ENCODE measurements around the gene E2F2.

E2F2 gene

DNA sequence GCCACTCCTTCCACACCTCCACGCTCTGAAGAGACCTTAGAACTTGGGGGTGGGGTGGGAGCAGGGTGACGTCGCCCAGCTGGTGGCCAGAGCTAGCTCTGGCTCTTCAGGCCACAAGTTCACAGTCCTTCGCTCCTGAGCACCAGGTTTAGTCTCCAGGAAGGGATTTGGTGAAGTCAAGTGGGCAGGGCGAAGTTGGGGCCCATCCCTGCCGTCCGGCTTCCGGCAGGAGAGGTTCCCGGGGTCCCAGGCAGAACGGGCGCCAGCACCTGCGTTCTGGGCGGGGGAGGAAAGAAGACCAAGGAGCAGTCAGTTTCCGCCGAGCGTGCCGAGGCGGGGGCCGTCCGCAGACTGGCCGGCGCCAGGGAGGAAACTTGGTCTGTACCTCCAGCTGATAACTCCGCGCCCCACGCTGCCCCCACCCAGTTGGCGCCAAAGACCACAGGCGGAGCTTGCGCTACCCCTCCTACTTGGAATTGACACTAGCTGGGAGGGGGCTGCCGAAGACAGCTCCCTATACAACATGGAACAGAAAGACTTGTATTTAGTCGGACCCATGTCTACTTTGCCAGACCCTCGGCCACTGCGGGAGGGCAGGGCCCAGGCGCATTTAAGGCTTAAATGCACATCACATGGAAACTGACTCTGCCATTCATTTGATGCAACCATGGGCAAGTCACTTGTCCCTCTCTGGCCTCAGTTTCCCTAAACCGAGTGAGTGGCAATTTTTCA, 27.3 kb upstream of the E2F2 start:
- peaks cover 36% of the 10 kb centered on the region for H3K4me1 ChIP-seq (ENCODE audit: insufficient read depth, low read length, poor library complexity, severe bottlenecking)
- H3F3A ChIP-seq (ENCODE audit: low read depth), result no peaks in the 10 kb centered on the region
- no peaks in the 10 kb centered on the region for H3K9me2 ChIP-seq (replicated peaks; ENCODE audit: low read depth, low read length)
- no peaks in the 10 kb centered on the region for H3K36me3 ChIP-seq (ENCODE audit: insufficient read depth, low read length)
- H3K4me3 ChIP-seq (ENCODE audit: low read length, poor library complexity, severe bottlenecking), result peak overlapping the region; percentile 80
- H3K9ac ChIP-seq (ENCODE audit: low read depth, low read length, poor library complexity, severe bottlenecking), result peak overlapping the region; percentile 64
- H4K20me1 ChIP-seq (ENCODE audit: insufficient read depth, low read length, poor library complexity, severe bottlenecking), result no peaks in the 10 kb centered on the region
- H3K9me3 ChIP-seq (ENCODE audit: insufficient read depth, low read depth, low read length), result no peaks in the 10 kb centered on the region
- peak overlapping the region; percentile 88; the same call in 1 of the 2 replicates for H2AFZ ChIP-seq (ENCODE audit: low read length)
- TF ChIP-seq, protein P1, sequence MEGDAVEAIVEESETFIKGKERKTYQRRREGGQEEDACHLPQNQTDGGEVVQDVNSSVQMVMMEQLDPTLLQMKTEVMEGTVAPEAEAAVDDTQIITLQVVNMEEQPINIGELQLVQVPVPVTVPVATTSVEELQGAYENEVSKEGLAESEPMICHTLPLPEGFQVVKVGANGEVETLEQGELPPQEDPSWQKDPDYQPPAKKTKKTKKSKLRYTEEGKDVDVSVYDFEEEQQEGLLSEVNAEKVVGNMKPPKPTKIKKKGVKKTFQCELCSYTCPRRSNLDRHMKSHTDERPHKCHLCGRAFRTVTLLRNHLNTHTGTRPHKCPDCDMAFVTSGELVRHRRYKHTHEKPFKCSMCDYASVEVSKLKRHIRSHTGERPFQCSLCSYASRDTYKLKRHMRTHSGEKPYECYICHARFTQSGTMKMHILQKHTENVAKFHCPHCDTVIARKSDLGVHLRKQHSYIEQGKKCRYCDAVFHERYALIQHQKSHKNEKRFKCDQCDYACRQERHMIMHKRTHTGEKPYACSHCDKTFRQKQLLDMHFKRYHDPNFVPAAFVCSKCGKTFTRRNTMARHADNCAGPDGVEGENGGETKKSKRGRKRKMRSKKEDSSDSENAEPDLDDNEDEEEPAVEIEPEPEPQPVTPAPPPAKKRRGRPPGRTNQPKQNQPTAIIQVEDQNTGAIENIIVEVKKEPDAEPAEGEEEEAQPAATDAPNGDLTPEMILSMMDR (conservative IDR thresholded peaks at IDR 0.05; ENCODE audit: low read length), result no peak
- TF ChIP-seq EZH2phosphoT487 (IDR thresholded peaks at IDR 0.05; ENCODE audit: borderline replicate concordance), result no peak
- peaks cover 11% of the 10 kb centered on the region for H3K27me3 ChIP-seq (ENCODE audit: insufficient read depth, low read length, poor library complexity, severe bottlenecking)
- H3K79me2 ChIP-seq (ENCODE audit: insufficient read depth, low read length), result no peaks in the 10 kb centered on the region
- peak overlapping the region; percentile 90 for H3K4me2 ChIP-seq (ENCODE audit: low read depth, low read length, poor library complexity, severe bottlenecking)

DNA sequence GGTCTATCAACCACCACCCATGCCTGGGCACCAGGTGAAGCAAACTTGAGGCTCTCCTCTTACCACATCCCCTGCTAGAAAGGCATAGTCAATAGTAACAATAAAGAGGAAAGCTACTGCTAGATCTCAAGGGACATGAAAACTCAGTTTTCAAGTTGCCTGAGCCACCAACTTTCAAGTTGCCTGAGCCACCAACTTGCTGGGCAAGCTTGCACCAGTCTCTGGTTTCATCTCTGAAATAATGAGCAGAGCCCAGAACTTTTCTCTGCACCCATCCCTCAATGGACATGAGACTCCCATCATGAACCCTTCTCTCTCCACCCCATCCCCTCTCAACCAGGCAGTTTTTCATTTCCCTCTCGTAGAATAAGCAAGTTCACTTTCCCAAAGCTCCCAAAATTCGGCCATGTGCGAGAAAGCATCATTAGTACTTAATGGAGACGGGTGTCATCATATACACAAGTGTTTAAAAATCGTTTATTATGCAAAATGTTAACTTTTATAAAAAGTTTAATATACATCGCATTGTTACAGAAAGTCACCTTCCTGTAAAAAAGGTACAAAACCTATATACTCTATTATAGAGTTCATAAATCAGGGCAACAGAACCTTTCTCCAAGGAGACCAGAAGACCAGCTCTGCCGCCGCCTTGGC, 26.6 kb upstream of the E2F2 start:
- Histone ChIP-seq H2AFZ (ENCODE audit: low read length) (no peak overlapping the region), H3K9ac (ENCODE audit: low read depth, low read length, poor library complexity, severe bottlenecking) (no peak overlapping the region), H3K9me3 (ENCODE audit: insufficient read depth, low read depth, low read length) (no peaks in the 10 kb centered on the region), H3K27me3 (ENCODE audit: insufficient read depth, low read length, poor library complexity, severe bottlenecking) (peaks cover 11% of the 10 kb centered on the region), H3K36me3 (ENCODE audit: insufficient read depth, low read length) (no peaks in the 10 kb centered on the region), H3F3A (ENCODE audit: low read depth) (no peaks in the 10 kb centered on the region), H4K20me1 (ENCODE audit: insufficient read depth, low read length, poor library complexity, severe bottlenecking) (no peaks in the 10 kb centered on the region), H3K9me2 (replicated peaks; ENCODE audit: low read depth, low read length) (no peaks in the 10 kb centered on the region), H3K4me3 (ENCODE audit: low read length, poor library complexity, severe bottlenecking) (peak overlapping the region; percentile 80), H3K79me2 (ENCODE audit: insufficient read depth, low read length) (no peaks in the 10 kb centered on the region), H3K4me1 (ENCODE audit: insufficient read depth, low read length, poor library complexity, severe bottlenecking) (peaks cover 34% of the 10 kb centered on the region), H3K4me2 (ENCODE audit: low read depth, low read length, poor library complexity, severe bottlenecking) (peak overlapping the region; percentile 90)
- TF ChIP-seq EZH2phosphoT487 (IDR thresholded peaks at IDR 0.05; ENCODE audit: borderline replicate concordance), result no peak
- TF ChIP-seq, protein P1 (conservative IDR thresholded peaks at IDR 0.05; ENCODE audit: low read length), result no peak

DNA sequence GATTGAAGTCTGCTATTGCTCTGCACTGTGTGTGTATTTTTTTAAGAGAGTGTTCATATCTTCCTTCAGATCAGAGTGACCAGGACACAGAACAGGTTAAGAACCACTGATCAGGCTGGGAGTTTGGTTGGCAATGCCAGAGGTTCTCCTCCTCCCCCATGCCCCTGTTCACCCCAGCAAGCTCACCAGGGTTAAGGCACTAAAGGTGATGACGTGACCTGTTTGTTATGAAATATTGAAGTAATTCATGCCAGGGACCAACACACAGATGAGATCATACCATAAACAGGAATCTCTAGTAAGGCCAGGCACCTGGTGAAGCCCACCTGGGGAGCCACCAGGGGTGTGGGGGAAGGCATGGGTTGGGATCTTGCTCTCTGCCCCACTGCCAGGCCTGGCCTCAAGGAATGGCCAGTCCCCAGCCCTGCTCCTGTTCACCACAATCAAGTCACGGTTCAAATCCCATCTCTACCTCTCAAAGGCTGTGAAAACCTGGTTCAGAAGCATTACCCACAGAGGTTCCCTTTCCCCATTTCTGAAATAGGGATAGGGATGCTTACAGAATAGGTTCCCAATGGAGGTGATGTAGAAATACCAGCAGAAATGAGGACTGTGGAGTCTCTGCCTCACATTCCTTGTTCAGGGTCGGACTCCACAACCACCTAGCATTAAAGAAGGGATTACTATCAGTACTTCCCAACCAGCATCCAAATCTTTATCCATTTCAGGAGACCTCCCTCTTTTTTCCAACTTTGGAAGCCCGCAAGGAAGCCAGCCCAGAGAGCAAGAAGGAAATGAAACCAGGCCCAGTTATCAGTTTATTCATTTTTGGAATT, 25.8 kb upstream of the E2F2 start:
- Histone ChIP-seq H3K79me2 (ENCODE audit: insufficient read depth, low read length) (no peaks in the 10 kb centered on the region), H3F3A (ENCODE audit: low read depth) (no peaks in the 10 kb centered on the region), H3K4me1 (ENCODE audit: insufficient read depth, low read length, poor library complexity, severe bottlenecking) (peaks cover 35% of the 10 kb centered on the region), H3K36me3 (ENCODE audit: insufficient read depth, low read length) (no peaks in the 10 kb centered on the region), H4K20me1 (ENCODE audit: insufficient read depth, low read length, poor library complexity, severe bottlenecking) (no peaks in the 10 kb centered on the region), H3K9ac (ENCODE audit: low read depth, low read length, poor library complexity, severe bottlenecking) (no peak overlapping the region), H3K4me2 (ENCODE audit: low read depth, low read length, poor library complexity, severe bottlenecking) (no peak overlapping the region), H3K9me3 (ENCODE audit: insufficient read depth, low read depth, low read length) (no peaks in the 10 kb centered on the region), H3K27me3 (ENCODE audit: insufficient read depth, low read length, poor library complexity, severe bottlenecking) (peaks cover 11% of the 10 kb centered on the region), H2AFZ (ENCODE audit: low read length) (no peak overlapping the region), H3K4me3 (ENCODE audit: low read length, poor library complexity, severe bottlenecking) (no peak overlapping the region), H3K9me2 (replicated peaks; ENCODE audit: low read depth, low read length) (no peaks in the 10 kb centered on the region)
- TF ChIP-seq, protein P1 (conservative IDR thresholded peaks at IDR 0.05; ENCODE audit: low read length), result no peak
- no peak for TF ChIP-seq EZH2phosphoT487 (IDR thresholded peaks at IDR 0.05; ENCODE audit: borderline replicate concordance)
